H1 (cell line): ENCODE results near the gene WDR54. TPM values are rescaled to one million over a fixed set of nuclear protein-coding genes. Genes with fewer than 3 reads are reported as not detected.

ENCODE experiments used
- KDM1A ChIP-seq: fragments of 200-600, 300-600 bp; sonication (generic); IDR thresholded peaks from 2 replicates; pipeline ENCODE4 v1.7.1; 2016; ENCODE audit warnings: mild to moderate bottlenecking, low read length, borderline replicate concordance
- RAD21 ChIP-seq, 2 experiments: IDR thresholded peaks in 1 of 2; conservative IDR thresholded peaks in 1 of 2; 2 replicates each; pipeline ENCODE4 v1.6.1; 2011; ENCODE audit warnings: low read depth in 2 of 2, low read length in 2 of 2, improper control_type of control experiment in 1 of 2, inconsistent platforms in 1 of 2, mild to moderate bottlenecking in 1 of 2, moderate library complexity in 1 of 2
- polyA plus RNA-seq, 7 experiments: library from polyadenylated mRNA; depleted of rRNA in 3 of 7; stranded (reverse) in 5 of 7; unstranded in 2 of 7; fragments of >200 nt in 5 of 7; fragments of 200-250 nt in 2 of 7; gene quantifications; 1 replicate in 5 of 7; 2 replicates in 1 of 7; 4 replicates in 1 of 7; pipeline versions ENCODE4 v1.2.1 to v1.2.3, GENCODE V29; 2011 to 2013; ENCODE audit warnings: missing spikeins in 2 of 7, mixed read lengths in 2 of 7
- total RNA-seq: library from RNA; stranded (reverse); fragmentation: NEBNext Ultra II Directional; extraction: Animal tissue kit (Norgen Biotek cat#: 25700); gene quantifications from 2 replicates; pipeline ENCODE4 v1.2.1, GENCODE V29; 2021
- TF ChIP-seq, protein P1 (sequence below): fragments of 300-600 bp; sonication (generic); IDR thresholded peaks from 2 replicates; pipeline ENCODE4 v1.7.1; 2012; ENCODE audit warnings: low read length, moderate library complexity, mild to moderate bottlenecking, inconsistent platforms; ENCODE audit not compliant: insufficient replicate concordance

The WDR54 gene
- total and polyA plus RNA-seq, 2 of the 8 experiments (the other 6 are each of a cell fraction or from before 2014, with no cell fraction given): 41.6 to 125 TPM

DNA sequence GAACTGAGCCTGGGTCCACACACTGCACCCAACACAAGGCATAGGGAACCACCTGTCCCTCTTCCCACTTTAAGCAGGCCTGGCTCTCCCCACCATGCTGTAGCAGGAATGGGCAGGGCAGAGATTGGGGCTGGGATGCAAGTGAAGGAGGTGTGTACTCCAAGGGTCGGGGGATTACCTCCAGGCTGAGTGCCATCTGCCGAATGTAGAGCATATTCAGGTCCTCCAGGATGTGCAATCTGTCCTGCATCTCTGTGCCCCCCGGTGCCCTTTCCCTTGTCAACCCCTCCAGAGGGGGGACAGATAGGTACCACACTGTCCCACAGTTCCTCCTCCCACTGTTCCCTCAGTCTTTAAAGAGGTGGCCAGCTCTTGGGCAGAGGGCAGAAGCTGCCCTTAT, 17.8 kb downstream of the WDR54 start (continued):
- no peak for TF ChIP-seq KDM1A
- TF ChIP-seq RAD21 (IDR thresholded peaks at IDR 0.05 in 1 of 2, conservative IDR thresholded peaks at IDR 0.05 in 1 of 2; ENCODE audit: low read depth in 2 of 2, low read length in 2 of 2): no peak
- TF ChIP-seq, protein P1, sequence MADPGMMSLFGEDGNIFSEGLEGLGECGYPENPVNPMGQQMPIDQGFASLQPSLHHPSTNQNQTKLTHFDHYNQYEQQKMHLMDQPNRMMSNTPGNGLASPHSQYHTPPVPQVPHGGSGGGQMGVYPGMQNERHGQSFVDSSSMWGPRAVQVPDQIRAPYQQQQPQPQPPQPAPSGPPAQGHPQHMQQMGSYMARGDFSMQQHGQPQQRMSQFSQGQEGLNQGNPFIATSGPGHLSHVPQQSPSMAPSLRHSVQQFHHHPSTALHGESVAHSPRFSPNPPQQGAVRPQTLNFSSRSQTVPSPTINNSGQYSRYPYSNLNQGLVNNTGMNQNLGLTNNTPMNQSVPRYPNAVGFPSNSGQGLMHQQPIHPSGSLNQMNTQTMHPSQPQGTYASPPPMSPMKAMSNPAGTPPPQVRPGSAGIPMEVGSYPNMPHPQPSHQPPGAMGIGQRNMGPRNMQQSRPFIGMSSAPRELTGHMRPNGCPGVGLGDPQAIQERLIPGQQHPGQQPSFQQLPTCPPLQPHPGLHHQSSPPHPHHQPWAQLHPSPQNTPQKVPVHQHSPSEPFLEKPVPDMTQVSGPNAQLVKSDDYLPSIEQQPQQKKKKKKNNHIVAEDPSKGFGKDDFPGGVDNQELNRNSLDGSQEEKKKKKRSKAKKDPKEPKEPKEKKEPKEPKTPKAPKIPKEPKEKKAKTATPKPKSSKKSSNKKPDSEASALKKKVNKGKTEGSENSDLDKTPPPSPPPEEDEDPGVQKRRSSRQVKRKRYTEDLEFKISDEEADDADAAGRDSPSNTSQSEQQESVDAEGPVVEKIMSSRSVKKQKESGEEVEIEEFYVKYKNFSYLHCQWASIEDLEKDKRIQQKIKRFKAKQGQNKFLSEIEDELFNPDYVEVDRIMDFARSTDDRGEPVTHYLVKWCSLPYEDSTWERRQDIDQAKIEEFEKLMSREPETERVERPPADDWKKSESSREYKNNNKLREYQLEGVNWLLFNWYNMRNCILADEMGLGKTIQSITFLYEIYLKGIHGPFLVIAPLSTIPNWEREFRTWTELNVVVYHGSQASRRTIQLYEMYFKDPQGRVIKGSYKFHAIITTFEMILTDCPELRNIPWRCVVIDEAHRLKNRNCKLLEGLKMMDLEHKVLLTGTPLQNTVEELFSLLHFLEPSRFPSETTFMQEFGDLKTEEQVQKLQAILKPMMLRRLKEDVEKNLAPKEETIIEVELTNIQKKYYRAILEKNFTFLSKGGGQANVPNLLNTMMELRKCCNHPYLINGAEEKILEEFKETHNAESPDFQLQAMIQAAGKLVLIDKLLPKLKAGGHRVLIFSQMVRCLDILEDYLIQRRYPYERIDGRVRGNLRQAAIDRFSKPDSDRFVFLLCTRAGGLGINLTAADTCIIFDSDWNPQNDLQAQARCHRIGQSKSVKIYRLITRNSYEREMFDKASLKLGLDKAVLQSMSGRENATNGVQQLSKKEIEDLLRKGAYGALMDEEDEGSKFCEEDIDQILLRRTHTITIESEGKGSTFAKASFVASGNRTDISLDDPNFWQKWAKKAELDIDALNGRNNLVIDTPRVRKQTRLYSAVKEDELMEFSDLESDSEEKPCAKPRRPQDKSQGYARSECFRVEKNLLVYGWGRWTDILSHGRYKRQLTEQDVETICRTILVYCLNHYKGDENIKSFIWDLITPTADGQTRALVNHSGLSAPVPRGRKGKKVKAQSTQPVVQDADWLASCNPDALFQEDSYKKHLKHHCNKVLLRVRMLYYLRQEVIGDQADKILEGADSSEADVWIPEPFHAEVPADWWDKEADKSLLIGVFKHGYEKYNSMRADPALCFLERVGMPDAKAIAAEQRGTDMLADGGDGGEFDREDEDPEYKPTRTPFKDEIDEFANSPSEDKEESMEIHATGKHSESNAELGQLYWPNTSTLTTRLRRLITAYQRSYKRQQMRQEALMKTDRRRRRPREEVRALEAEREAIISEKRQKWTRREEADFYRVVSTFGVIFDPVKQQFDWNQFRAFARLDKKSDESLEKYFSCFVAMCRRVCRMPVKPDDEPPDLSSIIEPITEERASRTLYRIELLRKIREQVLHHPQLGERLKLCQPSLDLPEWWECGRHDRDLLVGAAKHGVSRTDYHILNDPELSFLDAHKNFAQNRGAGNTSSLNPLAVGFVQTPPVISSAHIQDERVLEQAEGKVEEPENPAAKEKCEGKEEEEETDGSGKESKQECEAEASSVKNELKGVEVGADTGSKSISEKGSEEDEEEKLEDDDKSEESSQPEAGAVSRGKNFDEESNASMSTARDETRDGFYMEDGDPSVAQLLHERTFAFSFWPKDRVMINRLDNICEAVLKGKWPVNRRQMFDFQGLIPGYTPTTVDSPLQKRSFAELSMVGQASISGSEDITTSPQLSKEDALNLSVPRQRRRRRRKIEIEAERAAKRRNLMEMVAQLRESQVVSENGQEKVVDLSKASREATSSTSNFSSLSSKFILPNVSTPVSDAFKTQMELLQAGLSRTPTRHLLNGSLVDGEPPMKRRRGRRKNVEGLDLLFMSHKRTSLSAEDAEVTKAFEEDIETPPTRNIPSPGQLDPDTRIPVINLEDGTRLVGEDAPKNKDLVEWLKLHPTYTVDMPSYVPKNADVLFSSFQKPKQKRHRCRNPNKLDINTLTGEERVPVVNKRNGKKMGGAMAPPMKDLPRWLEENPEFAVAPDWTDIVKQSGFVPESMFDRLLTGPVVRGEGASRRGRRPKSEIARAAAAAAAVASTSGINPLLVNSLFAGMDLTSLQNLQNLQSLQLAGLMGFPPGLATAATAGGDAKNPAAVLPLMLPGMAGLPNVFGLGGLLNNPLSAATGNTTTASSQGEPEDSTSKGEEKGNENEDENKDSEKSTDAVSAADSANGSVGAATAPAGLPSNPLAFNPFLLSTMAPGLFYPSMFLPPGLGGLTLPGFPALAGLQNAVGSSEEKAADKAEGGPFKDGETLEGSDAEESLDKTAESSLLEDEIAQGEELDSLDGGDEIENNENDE: no peak
